Memory B cell (primary cell): ENCODE results near the gene OSCAR.
"Not testable (repeated sequence)": the region's sequence is repeated elsewhere in the genome, so short reads cannot be mapped to it uniquely, and the experiment has no call there.

Experiments used
- ATAC-seq: fragments of 150-1000 bp; cut with Tn5 transposase; 2 replicates; pipeline ENCODE4 v1.10.0; 2021; ENCODE audit warnings: low read depth, mild to moderate bottlenecking, moderate library complexity
- DNase-seq, 2 donors: peaks; one replicate each; pipeline ENCODE4 v3.0.0; 2022; ENCODE audit warnings: low spot score in 2 of 2
- H3K27ac Mint-ChIP-seq: one replicate; pipeline ENCODE4 v1.8.0; 2022; ENCODE audit warnings: mild to moderate bottlenecking, moderate library complexity, mixed read lengths
- H3K27me3 Mint-ChIP-seq: one replicate; pipeline ENCODE4 v1.8.0; 2022; ENCODE audit warnings: mixed read lengths
- H3K36me3 Mint-ChIP-seq: one replicate; pipeline ENCODE4 v1.8.0; 2022; ENCODE audit warnings: mild to moderate bottlenecking, mixed read lengths
- H3K4me1 Mint-ChIP-seq: one replicate; pipeline ENCODE4 v1.8.0; 2022; ENCODE audit warnings: mixed read lengths
- H3K4me3 Mint-ChIP-seq: one replicate; pipeline ENCODE4 v1.8.0; 2022; ENCODE audit warnings: mild to moderate bottlenecking, moderate library complexity, mixed read lengths
- H3K9me3 Mint-ChIP-seq: one replicate; pipeline ENCODE4 v1.8.0; 2022; ENCODE audit warnings: mixed read lengths

The OSCAR gene

DNA sequence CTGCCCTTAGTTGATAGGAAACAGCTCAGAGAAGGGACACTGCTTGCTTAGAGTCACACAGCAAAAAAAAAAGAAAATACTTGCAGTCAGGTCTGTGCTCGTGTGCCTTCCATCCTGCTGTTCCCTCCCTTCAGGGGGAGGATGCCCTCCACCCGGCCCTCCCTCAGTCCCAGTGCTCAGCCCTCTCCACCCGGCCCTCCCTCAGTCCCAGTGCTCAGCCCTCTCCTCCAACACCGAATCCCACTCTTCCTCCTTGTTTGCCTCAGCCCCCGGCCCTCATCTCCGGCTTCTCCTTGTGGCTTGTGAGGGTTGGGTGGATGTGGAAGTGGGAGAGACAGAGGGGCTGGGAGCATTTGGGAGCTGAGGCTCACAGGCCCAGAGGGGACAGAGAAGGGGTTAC lies 9.0 kb upstream of the OSCAR start:
- Mint-ChIP-seq H3K36me3 (peaks cover 28% of the 10 kb centered on the region), H3K4me3 (no peak overlapping the region), H3K27ac (no peak overlapping the region), H3K9me3 (no peaks in the 10 kb centered on the region), H3K4me1 (peaks cover 18% of the 10 kb centered on the region), H3K27me3 (no peaks in the 10 kb centered on the region)
- no peak for DNase-seq
- ATAC-seq: no peak

DNA sequence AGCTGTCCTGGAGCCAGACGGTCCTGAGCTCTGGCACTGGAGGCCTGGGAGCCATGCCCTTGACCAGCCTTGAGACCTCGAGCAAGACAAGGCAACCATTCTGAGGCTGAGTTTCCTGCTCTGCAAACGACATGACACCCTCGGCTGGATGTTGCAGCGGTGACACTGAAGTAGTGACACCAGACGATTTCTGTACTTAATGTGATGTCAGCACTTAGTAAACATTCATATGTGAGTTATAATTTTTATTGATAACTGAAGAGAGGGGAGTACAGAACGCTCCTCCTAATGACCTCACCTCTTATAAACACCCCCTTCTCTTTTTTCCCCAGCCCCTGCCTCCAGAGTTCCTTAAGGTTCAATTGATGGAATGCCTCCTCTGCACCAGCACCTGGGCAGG lies 7.9 kb upstream of the OSCAR start:
- Mint-ChIP-seq H3K27me3 (no peaks in the 10 kb centered on the region), H3K4me1 (peaks cover 11% of the 10 kb centered on the region), H3K36me3 (peaks cover 28% of the 10 kb centered on the region), H3K4me3 (no peak overlapping the region), H3K9me3 (no peaks in the 10 kb centered on the region), H3K27ac (no peak overlapping the region)
- DNase-seq (no peak), ATAC-seq (no peak)

DNA sequence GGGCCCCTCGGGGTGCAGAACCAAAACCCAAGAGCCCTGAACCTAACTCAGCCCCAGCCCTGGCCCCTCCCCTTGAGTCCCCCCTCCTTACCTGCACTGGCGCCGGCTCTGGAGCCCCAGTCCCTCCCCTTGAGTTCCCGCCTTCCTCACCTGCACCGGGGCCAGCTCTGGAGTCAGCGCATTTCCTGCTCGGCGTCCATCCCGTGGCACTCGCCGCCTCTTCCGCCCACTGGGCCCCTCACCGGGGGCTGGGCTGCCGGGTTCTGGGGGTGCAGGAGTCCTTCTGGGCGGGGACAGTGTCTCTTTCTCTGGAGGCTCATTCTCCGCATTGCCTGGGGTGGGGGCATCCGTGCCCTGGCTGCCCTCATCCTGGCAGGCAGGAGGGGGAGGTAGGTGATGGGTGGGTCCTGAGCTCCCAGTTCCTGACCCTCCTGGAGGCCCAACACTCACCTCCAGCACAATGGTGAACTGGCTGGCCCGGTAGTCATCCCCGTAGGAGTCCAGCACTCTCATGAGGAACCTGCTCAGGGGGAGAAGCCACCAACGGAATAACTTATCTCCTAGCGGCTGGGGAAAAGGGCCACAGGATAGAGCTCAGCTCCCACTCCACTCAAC lies 7.4 kb upstream of the OSCAR start:
- Mint-ChIP-seq H3K27me3 (no peaks in the 10 kb centered on the region), H3K4me3 (no peak overlapping the region)
- no peak for ATAC-seq

DNA sequence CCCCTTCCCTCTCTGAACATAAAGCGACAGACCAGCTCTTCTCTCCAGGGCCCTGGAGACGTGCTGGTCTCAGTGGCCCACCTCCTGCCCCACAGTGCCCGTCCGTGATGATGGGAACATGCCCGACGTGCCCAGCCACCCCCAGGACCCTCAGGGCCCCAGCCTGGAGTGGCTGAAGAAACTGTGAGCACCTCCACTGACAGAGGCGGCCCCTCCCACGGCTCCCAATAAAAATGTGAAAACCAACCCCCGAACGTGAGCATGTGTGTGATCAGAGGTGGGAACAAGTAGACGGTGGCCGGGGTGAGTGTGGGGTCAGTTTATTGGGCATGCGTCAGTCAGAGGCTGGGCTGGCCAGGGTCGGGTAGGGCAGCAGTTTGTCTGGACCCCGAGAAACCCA lies 6.1 kb upstream of the OSCAR start:
- peaks cover 28% of the 10 kb centered on the region for H3K36me3 Mint-ChIP-seq
- no peak overlapping the region for H3K4me3 Mint-ChIP-seq

More for the DNA sequence above, 7.4 kb upstream of the OSCAR start:
- no peak overlapping the region for H3K27ac Mint-ChIP-seq
- peaks cover 28% of the 10 kb centered on the region for H3K36me3 Mint-ChIP-seq
- H3K4me1 Mint-ChIP-seq: peaks cover 15% of the 10 kb centered on the region
- no peaks in the 10 kb centered on the region for H3K9me3 Mint-ChIP-seq
- DNase-seq: no peak

DNA sequence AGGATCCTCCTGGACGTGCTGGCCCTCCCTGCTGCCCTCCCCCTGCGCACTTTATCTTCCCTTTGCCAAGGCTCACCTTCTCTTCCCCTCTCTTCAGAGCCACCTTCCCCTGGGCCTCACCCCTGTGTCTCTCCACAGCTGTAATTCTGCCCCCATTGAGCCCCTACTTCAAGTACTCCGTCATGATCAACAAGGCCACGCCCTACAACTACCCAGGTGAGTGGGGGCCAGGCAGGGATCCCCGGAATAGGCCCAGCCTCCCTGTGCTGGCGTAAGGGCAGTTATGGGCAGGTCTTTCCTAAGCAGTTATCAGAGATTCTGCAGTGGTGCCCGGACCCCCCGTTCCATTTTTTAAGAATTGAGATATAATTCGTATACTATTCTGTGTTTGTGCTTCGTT lies 5.2 kb upstream of the OSCAR start:
- ATAC-seq (no peak), DNase-seq (no peak)
- Mint-ChIP-seq H3K4me1 (peaks cover 21% of the 10 kb centered on the region), H3K36me3 (peaks cover 27% of the 10 kb centered on the region), H3K27ac (no peak overlapping the region), H3K27me3 (no peaks in the 10 kb centered on the region), H3K4me3 (peak overlapping the region; percentile 27), H3K9me3 (peaks cover 3% of the 10 kb centered on the region)

More for the DNA sequence above, 6.1 kb upstream of the OSCAR start:
- no peak overlapping the region for H3K27ac Mint-ChIP-seq
- H3K27me3 Mint-ChIP-seq: no peaks in the 10 kb centered on the region
- no peaks in the 10 kb centered on the region for H3K9me3 Mint-ChIP-seq
- H3K4me1 Mint-ChIP-seq: peaks cover 21% of the 10 kb centered on the region
- DNase-seq (no peak), ATAC-seq (no peak)

DNA sequence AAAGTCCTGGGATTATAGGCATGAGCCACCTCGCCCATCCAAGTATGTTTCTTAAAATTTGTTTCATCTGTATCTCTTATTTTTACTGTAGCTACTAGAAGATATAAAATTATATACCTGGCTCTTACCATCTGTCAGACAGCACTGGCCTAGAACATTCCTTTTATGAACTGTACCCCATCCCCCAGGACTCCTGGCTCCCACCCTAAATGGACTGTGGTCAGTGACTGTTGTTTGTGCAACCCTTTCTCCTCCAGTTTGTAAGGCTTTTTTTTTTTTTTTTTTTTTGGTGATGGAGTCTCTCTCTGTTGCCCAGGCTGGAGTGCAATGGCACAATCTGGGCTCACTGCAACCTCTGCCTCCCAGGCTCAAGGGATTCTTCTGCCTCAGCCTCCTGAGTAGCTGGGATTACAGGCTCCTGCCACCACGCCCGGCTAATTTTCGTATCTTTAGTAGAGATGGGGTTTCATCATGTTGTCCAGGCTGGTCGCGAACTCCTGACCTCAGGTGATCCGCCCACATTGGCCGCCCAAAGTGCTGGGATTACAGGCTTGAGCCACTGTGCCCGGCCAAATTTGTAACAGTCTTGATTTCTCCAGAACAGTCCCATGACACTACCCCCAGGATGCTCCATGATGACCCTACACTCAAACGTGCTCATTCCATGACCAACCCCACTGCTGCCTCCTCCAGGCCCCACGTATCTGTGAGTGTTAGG lies 4.6 kb upstream of the OSCAR start:
- no peak for DNase-seq
- ATAC-seq: no peak
- no peak overlapping the region for H3K4me3 Mint-ChIP-seq
- H3K27ac Mint-ChIP-seq: no peak overlapping the region
- H3K27me3 Mint-ChIP-seq: no peaks in the 10 kb centered on the region
- H3K4me1 Mint-ChIP-seq: peaks cover 20% of the 10 kb centered on the region
- peaks cover 3% of the 10 kb centered on the region for H3K9me3 Mint-ChIP-seq
- H3K36me3 Mint-ChIP-seq: peaks cover 23% of the 10 kb centered on the region

DNA sequence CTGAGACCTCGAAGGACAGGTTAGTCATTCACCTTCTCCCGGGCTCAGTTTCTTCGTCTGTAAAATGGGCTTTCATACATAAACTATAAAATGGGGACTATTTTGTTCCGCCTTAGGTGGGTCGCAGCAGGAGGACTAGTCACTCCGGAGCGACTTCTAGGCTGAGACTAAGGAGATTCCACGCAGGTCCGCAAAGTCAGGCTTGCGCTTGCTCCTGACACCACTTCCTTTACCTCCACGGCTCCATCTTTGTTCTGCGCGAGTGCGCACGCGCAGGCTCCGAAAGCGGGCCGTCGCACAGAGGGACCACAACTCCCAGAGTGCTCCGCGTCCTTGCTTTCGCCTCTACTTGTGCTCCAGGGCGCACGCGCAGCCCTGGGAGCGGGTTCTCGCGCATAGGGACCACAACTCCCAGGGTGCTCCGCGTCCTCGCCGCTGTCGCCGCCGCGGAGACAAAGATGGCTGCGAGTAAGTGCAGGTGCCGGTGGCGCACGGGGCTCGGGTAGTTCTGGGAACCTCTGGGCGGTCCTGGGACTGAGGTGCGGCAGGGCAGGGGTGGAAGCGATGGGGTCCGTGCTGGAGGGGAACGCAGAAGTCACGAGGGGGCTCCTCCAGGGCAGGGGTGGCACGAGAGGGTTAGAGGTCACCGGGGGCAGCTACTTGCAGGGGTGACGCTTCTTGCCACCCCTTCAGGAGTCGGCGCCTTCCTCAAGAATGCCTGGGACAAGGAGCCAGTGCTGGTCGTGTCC lies 2.0 kb upstream of the OSCAR start, which contains the start of gene NDUFA3:
TSS of gene NDUFA3 (plus strand) at position 435 of the 749 bp plus-strand sequence. CDS start at position 459, 24 bp downstream.
- Mint-ChIP-seq H3K4me1 (peaks cover 18% of the 10 kb centered on the region), H3K36me3 (peaks cover 17% of the 10 kb centered on the region), H3K27me3 (peaks cover 3% of the 10 kb centered on the region), H3K27ac (peak within 1 kb of the TSS; percentile 94), H3K4me3 (peak within 1 kb of the TSS; percentile 99), H3K9me3 (peaks cover 3% of the 10 kb centered on the region)
- ATAC-seq (peak; percentile 98), DNase-seq (peak; percentile 88 to 95)

DNA sequence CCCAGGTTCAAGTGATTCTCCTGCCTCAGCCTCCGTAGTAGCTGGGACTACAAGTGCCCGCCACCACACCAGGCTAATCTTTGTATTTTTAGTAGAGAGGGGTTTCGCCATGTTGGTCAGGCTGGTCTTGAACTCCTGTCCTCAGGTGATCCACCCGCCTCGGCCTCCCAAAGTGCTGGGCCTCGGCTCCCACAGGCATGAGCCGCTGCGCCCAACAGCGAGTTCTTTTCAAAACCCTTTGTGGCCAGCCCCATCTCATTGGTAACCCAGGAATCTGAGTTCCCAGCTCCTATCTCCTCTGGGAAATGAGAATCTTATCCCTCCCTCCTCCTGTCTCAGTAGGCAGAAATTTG lies 724 bp downstream of the OSCAR start:
- H3K27ac Mint-ChIP-seq, ATAC-seq, H3K27me3 Mint-ChIP-seq, H3K4me3 Mint-ChIP-seq, DNase-seq, H3K9me3 Mint-ChIP-seq, H3K36me3 Mint-ChIP-seq: not testable (repeated sequence)
- H3K4me1 Mint-ChIP-seq: peaks cover 20% of the 10 kb centered on the region

DNA sequence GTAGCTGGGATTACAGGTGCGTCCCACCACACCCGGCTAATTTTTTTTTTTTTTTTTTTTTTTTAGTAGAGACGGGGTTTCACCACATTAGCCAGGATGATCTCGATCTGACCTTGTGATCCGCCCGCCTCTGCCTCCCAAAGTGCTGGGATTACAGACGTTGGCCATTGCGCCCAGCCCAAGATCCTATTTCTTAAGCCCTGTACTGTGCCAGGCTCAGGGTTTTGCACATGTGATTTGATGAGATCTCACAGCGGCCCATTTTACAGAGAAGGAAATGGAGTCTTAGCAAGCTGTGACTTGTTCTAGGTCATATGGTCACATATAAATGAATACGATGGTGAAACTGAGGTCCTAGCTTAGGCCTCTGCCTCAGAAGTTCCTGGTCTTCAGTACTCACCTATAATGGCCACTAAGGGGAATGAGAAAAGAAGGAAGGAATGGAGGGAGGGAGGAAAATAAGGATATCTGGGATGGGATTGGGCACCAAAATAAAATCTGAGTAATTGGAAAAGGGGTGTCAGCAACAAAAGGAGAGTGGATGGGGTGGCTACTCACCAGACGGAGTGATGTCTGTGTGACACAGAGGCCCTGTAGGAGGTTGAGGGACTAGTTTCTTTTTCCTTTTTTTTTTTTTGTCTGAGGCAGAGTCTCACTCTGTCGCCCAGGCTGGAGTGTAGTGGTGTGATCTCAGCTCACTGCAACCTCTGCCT lies 1.3 kb downstream of the OSCAR start:
- Mint-ChIP-seq H3K9me3 (peaks cover 3% of the 10 kb centered on the region), H3K4me1 (peaks cover 20% of the 10 kb centered on the region)

DNA sequence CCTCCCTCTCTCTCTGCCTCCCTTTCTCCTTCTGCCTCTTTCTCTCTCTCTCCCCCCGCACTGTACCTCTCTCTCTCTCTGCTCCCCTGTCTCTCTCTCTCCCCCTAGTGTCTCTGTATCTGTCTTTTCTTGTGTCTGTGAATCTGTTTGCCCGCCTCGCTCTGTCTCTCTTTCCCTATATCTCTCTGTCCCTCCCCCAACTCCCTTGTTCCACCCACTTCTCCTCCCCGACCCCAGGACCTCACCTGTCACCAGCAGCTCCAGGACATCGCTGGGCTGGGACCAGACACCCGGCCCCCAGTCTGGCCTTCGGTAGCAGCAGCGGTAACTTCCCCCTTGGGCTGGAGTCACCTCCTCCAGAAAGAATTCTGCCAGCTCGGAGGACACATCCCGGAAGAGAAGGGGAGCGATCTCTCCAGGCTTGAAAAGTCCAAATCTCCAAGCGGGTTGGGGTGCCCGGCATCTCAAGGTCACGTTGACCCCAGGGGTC lies 3.9 kb downstream of the OSCAR start:
- peaks cover 6% of the 10 kb centered on the region for H3K9me3 Mint-ChIP-seq
- peaks cover 14% of the 10 kb centered on the region for H3K27me3 Mint-ChIP-seq
- H3K36me3 Mint-ChIP-seq: peaks cover 7% of the 10 kb centered on the region
- H3K4me1 Mint-ChIP-seq: peaks cover 9% of the 10 kb centered on the region
- peak overlapping the region; percentile 77 for H3K4me3 Mint-ChIP-seq
- no peak overlapping the region for H3K27ac Mint-ChIP-seq
- DNase-seq: no peak
- peak; percentile 47 for ATAC-seq

More for the DNA sequence above, 1.3 kb downstream of the OSCAR start:
- Mint-ChIP-seq H3K4me3 (no peak overlapping the region), H3K27me3 (peaks cover 9% of the 10 kb centered on the region), H3K27ac (no peak overlapping the region), H3K36me3 (peaks cover 4% of the 10 kb centered on the region)
- ATAC-seq (no peak), DNase-seq (no peak)

DNA sequence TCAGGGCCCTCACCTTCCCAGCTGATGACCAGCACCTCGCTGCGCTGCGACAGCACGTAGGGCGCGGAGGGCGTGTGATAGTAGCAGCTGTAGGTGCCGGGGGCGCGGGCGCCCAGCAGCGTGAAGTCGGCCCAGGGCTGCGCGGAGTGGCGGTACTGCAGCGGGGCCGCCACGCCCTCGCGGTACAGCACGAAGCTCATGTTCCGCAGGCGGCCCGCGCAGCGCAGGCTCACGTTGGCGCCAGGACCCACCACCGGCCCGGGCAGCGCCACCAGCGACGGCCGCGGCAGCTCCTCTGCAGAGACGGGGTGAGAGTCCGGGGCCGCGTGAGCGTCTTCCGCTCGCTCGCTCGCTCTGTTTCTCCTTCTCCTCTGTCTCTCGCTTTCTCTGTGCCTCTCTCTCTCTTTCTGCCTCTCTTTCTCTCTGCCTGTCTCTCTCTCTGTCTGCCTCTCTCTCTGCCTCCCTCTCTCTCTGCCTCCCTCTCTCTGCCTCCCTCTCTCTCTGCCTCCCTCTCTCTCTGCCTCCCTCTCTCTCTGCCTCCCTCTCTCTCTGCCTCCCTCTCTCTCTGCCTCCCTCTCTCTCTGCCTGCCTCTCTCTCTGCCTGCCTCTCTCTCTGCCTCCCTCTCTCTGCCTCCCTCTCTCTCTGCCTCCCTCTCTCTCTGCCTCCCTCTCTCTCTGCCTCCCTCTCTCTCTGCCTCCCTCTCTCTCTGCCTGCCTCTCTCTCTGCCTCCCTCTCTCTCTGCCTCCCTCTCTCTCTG lies 4.6 kb downstream of the OSCAR start:
- not testable (repeated sequence) for H3K36me3 Mint-ChIP-seq, H3K27ac Mint-ChIP-seq, H3K9me3 Mint-ChIP-seq, H3K4me1 Mint-ChIP-seq
- ATAC-seq (peak; percentile 88), DNase-seq (peak in 1 of 2 donors; percentile 30)
- Mint-ChIP-seq H3K27me3 (peaks cover 14% of the 10 kb centered on the region), H3K4me3 (peak overlapping the region; percentile 77)

DNA sequence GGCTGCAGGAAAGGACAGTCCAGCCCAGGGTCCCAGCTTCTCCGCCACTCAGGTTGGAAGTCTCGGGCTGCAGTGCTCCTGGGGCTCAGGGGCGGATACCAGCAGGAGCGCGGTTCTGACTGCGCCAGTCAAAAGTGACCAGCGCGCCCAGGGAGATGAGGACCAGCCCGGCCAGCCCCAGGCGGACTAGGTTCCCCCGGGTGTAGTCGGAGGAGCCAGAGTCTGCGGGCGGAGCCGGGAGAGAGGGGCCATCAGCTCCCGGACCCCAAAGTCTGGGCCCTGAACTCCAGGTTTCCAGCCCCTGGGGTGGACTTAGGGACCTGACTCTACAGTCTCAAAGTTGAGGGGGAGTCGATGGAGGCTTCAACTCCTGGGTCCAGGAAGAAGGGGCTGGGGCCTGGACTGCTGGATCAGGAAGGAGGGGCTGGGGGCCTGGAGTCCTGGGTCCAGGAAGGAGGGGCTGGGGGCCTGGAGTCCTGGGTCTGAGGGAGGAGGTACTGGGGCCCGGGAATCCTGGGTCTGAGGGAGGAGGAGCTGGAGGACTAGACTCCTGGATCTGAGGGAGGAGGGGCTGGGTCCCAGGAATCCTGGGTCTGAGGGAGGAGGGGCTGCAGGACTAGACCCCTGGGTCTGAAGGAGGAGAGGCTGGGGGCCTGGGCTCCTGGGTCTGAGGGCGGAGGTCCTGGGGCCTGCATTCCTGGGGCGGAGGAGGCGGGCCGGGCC lies 5.3 kb downstream of the OSCAR start:
- peaks cover 3% of the 10 kb centered on the region for H3K9me3 Mint-ChIP-seq
- peaks cover 14% of the 10 kb centered on the region for H3K27me3 Mint-ChIP-seq
- H3K27ac Mint-ChIP-seq: no peak overlapping the region
- H3K4me3 Mint-ChIP-seq: peak overlapping the region; percentile 77
- DNase-seq (no peak), ATAC-seq (no peak)
- H3K36me3 Mint-ChIP-seq: peaks cover 5% of the 10 kb centered on the region
- peaks cover 9% of the 10 kb centered on the region for H3K4me1 Mint-ChIP-seq
